GM10266 (cell line): Measurements from ENCODE around the gene UBTD2.
A peak's percentile ranks its signal among the peaks of the same experiment; 100 is the strongest.

Experiments
- DNase-seq: peaks from one replicate; pipeline ENCODE4 v3.0.0; 2012; ENCODE audit errors: extremely low spot score
- TF ChIP-seq, protein P1 (sequence below): IDR thresholded peaks from 2 replicates; pipeline ENCODE4 v1.5.1; 2012; ENCODE audit warnings: mild to moderate bottlenecking, low read depth; ENCODE audit not compliant: control insufficient read depth, insufficient read depth; ENCODE audit errors: missing control alignments

The UBTD2 gene

DNA sequence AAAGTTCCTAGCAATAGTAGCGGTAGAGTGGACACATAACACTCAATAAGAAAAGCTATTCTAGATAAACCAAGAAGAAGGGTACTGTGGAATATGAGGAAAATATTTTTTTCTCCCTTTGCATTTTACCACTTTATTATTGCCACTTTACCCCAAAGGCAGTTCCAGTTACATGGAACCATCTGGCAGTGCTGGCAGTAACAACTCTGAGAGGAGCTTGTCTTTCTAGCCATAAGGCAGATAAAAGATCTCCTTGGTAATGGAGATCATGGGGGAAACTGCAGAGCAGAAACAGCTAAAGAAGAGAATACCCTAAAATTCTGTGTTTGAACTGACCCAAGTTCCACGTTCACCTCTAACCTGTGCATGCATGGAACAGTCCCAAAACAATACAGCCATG is 38.5 kb downstream of the UBTD2 start:
- TF ChIP-seq, protein P1, sequence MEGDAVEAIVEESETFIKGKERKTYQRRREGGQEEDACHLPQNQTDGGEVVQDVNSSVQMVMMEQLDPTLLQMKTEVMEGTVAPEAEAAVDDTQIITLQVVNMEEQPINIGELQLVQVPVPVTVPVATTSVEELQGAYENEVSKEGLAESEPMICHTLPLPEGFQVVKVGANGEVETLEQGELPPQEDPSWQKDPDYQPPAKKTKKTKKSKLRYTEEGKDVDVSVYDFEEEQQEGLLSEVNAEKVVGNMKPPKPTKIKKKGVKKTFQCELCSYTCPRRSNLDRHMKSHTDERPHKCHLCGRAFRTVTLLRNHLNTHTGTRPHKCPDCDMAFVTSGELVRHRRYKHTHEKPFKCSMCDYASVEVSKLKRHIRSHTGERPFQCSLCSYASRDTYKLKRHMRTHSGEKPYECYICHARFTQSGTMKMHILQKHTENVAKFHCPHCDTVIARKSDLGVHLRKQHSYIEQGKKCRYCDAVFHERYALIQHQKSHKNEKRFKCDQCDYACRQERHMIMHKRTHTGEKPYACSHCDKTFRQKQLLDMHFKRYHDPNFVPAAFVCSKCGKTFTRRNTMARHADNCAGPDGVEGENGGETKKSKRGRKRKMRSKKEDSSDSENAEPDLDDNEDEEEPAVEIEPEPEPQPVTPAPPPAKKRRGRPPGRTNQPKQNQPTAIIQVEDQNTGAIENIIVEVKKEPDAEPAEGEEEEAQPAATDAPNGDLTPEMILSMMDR, result no peak
- no peak for DNase-seq

GRCh38 chr5:172243302-172243701 is 40.3 kb downstream of the UBTD2 start:
- TF ChIP-seq, protein P1, result no peak
- DNase-seq, result no peak

DNA sequence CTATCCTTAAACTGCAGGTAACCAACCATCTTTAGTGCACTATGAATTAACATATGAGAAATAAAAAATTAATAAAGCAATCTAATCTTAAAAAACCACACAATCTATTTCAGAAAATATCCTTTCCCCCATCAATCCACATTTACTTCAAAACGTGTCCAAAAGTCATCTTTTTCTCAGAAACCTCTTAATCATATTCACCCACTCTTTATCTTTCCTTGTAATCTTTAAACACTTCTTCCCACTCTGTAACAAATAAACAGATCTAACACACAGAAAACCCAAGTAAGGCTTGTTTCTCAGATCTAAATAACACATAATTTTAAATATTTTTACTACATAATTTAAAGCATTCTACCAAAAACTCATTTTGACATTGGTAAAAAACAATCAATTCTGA is 45.2 kb downstream of the UBTD2 start:
- DNase-seq, result no peak
- TF ChIP-seq, protein P1, result no peak

- TF ChIP-seq, protein P1, result no peak
- DNase-seq, result no peak
Observed at GRCh38 chr5:172235827-172236736, 47.5 kb downstream of the UBTD2 start.

DNA sequence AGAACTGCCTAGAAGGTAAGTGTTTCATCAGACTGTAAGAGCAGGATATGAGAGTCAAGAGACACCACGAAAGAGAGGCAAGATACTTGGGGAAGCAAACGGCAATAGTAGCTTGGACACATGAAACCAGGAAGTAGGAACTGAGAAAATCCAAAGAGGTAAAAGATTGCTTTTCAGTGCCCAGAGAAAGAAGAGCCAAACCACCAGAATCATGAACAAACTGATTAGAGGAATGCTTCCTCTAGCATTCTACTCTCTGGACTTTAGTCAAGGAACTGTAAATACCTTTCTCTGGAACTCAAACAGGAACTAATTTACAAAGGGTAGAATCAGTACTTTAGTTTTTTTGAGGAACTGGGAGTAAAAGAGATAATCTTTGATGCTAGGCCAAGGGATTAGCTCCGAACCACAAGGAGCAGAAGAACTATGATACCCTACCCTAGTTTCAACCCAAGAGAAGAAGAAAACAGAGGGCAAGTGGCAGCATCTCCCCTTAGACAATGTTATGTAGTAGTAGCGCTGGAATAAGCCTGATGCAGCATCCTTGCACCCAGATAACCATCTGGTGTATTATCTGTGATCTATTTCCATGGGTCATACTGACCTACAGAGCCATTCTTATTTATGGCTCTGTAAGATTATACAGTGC is 48.3 kb downstream of the UBTD2 start:
- no peak for DNase-seq
- TF ChIP-seq, protein P1, result no peak

DNA sequence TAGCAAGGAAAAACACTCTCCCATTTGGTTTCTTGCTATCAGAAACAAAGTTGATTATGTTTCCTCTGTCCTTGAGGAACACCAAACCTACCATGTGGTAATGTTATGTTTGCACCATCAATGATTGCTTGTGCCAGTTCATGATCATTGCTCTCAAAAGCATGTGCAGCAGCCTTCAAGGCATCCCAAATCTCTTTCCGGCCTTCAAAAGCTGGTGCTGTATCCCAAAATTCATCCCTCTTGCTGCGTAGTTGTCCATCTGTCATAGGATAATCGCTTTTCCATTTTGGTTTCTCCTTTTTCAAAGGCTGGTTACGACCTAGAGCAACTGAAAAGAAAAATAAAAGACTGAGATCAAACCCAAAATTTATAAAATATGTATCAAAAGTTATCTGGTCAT is 49.5 kb downstream of the UBTD2 start:
- TF ChIP-seq, protein P1, result no peak
- no peak for DNase-seq

DNA sequence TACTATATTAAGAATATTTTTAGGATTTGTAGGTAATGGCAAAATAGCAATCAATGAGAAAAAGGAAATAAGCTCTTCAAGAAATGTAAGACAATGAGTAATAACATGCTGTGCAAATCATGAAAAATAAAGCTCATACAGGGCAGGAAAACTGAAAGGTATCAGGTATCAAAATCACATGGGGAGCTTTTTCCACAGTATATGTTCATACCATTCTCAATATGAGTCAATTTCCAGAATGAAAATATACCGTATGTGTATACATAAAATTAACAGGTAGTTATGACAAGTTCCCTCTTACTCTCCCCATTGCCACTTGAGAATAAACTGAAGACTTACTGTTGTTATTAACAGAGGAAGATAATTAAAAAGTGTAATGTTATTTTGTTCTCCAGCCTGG is 53.7 kb downstream of the UBTD2 start:
- TF ChIP-seq, protein P1, result no peak
- peak; percentile 17 for DNase-seq
